Activated CD4-positive, alpha-beta memory T cell treated with anti-CD3 and anti-CD28 coated beads, Interleukin-2, amount 10 ng/mL, durations not matched to agents 7 days and 5 days (primary cell): ENCODE results near the gene LSM4. TPM values are rescaled to one million over a fixed set of nuclear protein-coding genes. Genes with fewer than 3 reads are reported as not detected.
"Not testable (repeated sequence)": the region's sequence is repeated elsewhere in the genome, so short reads cannot be mapped to it uniquely, and the experiment has no call there.

Experiments used
- CTCF ChIA-PET: fragments of 350-600 bp; sonication (Branson Sonifier 250); formaldehyde crosslinking; loops from one replicate; lab custom pipeline; 2021; ENCODE audit warnings: antibody characterized with exemption, inconsistent platforms; lab: Charles Lee
- POLR2A ChIA-PET: fragments of 350-600 bp; sonication (Branson Sonifier 250); formaldehyde crosslinking; loops from one replicate; lab custom pipeline; 2021; ENCODE audit warnings: antibody characterized with exemption; lab: Charles Lee
- DNase-seq: peaks from one replicate; pipeline ENCODE4 v3.0.0-alpha.2; 2020
- H3K27ac Mint-ChIP-seq: one replicate; pipeline ENCODE4 v1.8.0; 2021; ENCODE audit warnings: mild to moderate bottlenecking, mixed read lengths
- H3K27me3 Mint-ChIP-seq: one replicate; pipeline ENCODE4 v1.8.0; 2021; ENCODE audit warnings: mixed read lengths
- H3K36me3 Mint-ChIP-seq: one replicate; pipeline ENCODE4 v1.8.0; 2021; ENCODE audit warnings: low read depth, mixed read lengths
- H3K4me1 Mint-ChIP-seq: one replicate; pipeline ENCODE4 v1.8.0; 2021; ENCODE audit warnings: mixed read lengths
- H3K4me3 Mint-ChIP-seq: one replicate; pipeline ENCODE4 v1.8.0; 2021; ENCODE audit warnings: mild to moderate bottlenecking, mixed read lengths
- H3K9me3 Mint-ChIP-seq: one replicate; pipeline ENCODE4 v1.8.0; 2021; ENCODE audit warnings: mixed read lengths
- total RNA-seq, 2 experiments: library from RNA; stranded (reverse); gene quantifications; one replicate each; pipeline ENCODE4 v1.2.3, GENCODE V29; 2021

The LSM4 gene
- total RNA-seq, 2 experiments from 2014 or later = 180 to 186 TPM

DNA sequence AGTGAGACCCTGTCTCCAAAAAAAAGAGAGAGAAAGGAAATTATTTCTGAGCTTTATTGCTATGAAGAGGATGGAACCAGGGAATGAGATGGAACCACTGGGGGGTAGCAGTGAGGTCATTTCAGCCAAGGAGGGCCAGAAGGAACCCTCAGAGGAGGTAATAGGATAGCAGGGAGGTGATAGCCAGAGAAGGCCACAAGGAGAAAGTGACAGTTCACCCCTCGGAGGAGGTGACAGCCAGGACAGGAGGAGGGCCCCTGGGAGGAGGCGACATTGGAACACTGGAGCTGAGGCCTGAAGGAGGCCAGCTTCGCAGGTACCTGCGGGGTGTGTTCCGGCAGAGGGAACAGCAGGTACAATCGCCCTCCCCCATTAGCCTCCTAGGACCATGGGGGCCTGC lies 16.8 kb upstream of the LSM4 start:
- ChIA-PET CTCF (interaction anchor here (0.9 to 4.0 kb wide), 10 partner anchors 9 to 250 kb away, joined by 3 to 29 read pairs (median 4); partner anchors contain the start of genes GDF15 and LSM4), POLR2A (interaction anchor here (1.0 to 4.5 kb wide), 7 partner anchors 17 to 82 kb away, joined by 3 to 28 read pairs (median 5); partner anchors contain the start of gene JUND)
- Mint-ChIP-seq H3K4me3 (peak overlapping the region; percentile 83), H3K4me1 (peaks cover 23% of the 10 kb centered on the region), H3K36me3 (peaks cover 7% of the 10 kb centered on the region), H3K27ac (peak overlapping the region; percentile 29), H3K27me3 (peaks cover 1% of the 10 kb centered on the region), H3K9me3 (no peaks in the 10 kb centered on the region)
- DNase-seq = no peak

DNA sequence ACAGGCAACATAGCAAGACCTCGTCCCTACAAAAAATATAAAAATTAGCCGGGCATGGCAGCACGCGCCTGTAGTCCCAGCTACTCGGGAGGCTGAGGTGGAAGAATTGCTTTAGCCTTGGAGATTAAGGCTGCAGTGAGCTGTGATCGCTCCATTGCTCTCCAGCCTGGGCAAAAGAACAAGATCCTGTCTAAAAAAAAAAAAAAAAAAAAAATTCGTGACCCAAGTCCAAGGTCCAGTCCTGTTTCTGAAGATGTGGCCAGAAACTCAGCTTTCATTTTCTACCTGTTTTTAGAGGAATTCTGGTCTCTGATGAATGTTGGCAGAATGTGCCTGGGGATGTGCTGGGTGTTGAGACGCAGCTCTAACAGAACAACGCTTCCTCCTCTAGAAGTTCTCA lies 15.7 kb upstream of the LSM4 start:
- ChIA-PET CTCF (interaction anchor here (1.3 to 4.0 kb wide), 3 partner anchors 10 to 59 kb away, joined by 5 to 29 read pairs (median 19); no protein-coding TSS in a partner anchor), POLR2A (interaction anchor here (0.6 to 4.5 kb wide), 4 partner anchors 17 to 66 kb away, joined by 3 to 28 read pairs (median 6); partner anchors contain the start of gene JUND)
- no peaks in the 10 kb centered on the region for H3K9me3 Mint-ChIP-seq
- H3K4me1 Mint-ChIP-seq = peaks cover 21% of the 10 kb centered on the region
- no peak overlapping the region for H3K4me3 Mint-ChIP-seq
- H3K27ac Mint-ChIP-seq = no peak overlapping the region
- DNase-seq = no peak
- H3K36me3 Mint-ChIP-seq = peaks cover 3% of the 10 kb centered on the region
- H3K27me3 Mint-ChIP-seq = peaks cover 1% of the 10 kb centered on the region

DNA sequence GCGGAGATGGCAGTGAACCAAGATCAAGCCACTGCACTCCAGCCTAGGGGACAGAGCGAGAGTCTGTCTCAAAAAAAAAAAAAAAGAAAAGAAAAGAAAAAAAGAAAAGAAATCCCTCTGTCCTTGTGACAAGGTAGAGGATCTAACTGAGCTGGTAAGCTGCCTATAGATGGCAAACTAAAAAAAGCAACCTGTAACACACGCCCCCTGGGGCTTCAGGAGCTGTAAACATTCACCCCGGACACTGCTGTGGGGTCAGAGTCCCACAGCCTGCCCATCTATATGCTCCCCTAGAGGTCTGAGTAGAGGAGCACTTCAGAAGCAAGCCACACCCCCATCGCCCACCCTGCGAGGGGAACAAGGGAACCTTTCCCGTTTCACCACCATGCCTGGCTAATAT lies 13.2 kb upstream of the LSM4 start:
- Mint-ChIP-seq H3K27me3 (peaks cover 1% of the 10 kb centered on the region), H3K27ac (no peak overlapping the region), H3K4me1 (peaks cover 9% of the 10 kb centered on the region), H3K36me3 (no peaks in the 10 kb centered on the region), H3K4me3 (no peak overlapping the region), H3K9me3 (no peaks in the 10 kb centered on the region)
- no peak for DNase-seq
- POLR2A ChIA-PET = interaction anchor here (1.0 to 1.1 kb wide), 2 partner anchors 32 to 55 kb away, joined by 3 read pairs; partner anchors contain the start of gene JUND
- CTCF ChIA-PET = interaction anchor here (1.5 to 4.0 kb wide), 2 partner anchors 8 to 57 kb away, joined by 5 to 29 read pairs; no protein-coding TSS in a partner anchor

DNA sequence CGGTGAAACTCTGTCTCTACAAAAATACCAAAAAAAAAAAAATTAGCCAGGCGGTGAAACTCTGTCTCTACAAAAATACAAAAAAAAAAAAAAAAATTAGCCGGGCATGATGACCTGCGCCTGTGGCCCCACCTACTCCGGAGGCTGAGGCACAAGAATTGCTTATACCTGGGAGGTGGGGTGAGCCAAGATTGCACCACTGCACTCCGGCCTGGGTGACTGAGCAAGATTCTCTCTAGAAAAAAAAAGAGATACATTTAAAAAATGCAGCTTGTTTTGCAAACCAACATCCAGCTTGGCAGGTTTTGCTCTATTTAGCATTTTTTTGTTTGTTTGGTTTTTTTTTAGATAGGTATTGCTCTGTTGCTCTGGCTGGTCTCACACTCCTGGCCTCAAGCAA lies 10.8 kb upstream of the LSM4 start:
- H3K27me3 Mint-ChIP-seq = peaks cover under 1% of the 10 kb centered on the region
- no peak for DNase-seq
- peaks cover 8% of the 10 kb centered on the region for H3K4me1 Mint-ChIP-seq
- no peaks in the 10 kb centered on the region for H3K36me3 Mint-ChIP-seq
- H3K27ac Mint-ChIP-seq = no peak overlapping the region
- no peak overlapping the region for H3K4me3 Mint-ChIP-seq
- no peaks in the 10 kb centered on the region for H3K9me3 Mint-ChIP-seq
- ChIA-PET CTCF (interaction anchor here (0.7 to 2.0 kb wide), 2 partner anchors 54 to 64 kb away, joined by 3 to 9 read pairs; no protein-coding TSS in a partner anchor), POLR2A (no interaction called here)

DNA sequence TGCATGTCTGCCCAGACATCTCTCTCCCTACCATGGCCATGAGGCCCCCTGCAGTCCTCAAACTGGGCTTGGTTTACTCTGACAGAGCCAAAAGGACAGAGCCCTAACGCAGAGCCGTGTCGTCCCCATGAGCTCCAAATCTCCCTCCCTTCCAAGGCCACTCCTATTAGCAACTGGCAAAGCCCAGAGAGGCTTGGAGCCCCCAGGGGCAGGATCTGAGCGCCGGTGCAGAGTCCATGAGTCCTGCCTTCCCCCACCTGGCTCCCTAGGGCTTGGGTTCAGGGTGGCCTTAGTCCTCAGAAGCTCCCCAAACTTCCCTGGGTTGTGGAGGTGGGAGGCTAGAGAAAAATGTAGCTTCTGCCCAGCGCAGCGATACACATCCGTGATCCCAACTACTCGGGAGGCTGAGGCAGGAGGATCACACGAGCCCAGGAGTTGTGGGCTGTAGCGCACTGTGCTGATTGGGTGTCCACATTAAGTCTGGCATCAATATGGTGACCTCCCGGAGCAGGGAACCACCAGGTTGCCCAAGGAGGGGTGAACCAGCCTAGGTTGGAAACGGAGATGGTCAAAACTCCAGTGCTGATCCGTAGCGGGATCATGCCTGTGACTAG lies 10.1 kb upstream of the LSM4 start:
- no peak for DNase-seq
- H3K4me3 Mint-ChIP-seq = no peak overlapping the region
- ChIA-PET POLR2A (no interaction called here), CTCF (interaction anchor here (1.1 to 2.5 kb wide), 3 partner anchors 11 to 53 kb away, joined by 3 to 9 read pairs (median 9); partner anchors contain the start of gene LSM4)
- no peaks in the 10 kb centered on the region for H3K27me3 Mint-ChIP-seq
- peaks cover 14% of the 10 kb centered on the region for H3K4me1 Mint-ChIP-seq
- no peaks in the 10 kb centered on the region for H3K36me3 Mint-ChIP-seq
- H3K9me3 Mint-ChIP-seq = no peaks in the 10 kb centered on the region
- no peak overlapping the region for H3K27ac Mint-ChIP-seq

DNA sequence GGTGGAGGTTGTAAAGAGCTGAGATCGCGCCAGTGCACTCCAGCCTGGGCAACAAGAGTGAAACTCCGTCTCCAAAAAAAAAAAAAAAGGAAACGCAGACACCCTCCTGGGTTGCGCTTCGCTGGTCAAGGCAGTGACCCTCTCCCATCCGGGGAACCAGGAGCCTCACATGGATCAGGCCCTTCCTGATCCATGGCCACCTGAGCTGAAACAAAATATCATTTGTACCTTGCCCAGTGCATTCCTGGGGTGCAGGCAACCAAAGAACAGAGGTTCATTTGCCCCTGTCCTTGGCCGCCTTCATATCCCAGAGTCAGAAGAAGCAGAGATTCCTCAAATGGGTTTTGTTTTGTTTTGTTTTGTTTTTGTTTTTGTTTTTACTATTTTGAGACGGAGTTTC lies 8.0 kb upstream of the LSM4 start:
- CTCF ChIA-PET = interaction anchor here (0.7 to 7.8 kb wide), 5 partner anchors 8 to 53 kb away, joined by 3 to 263 read pairs (median 9); partner anchors contain the start of genes JUND and LSM4
- H3K27ac Mint-ChIP-seq = no peak overlapping the region
- no peaks in the 10 kb centered on the region for H3K36me3 Mint-ChIP-seq
- no peak for DNase-seq
- no peaks in the 10 kb centered on the region for H3K9me3 Mint-ChIP-seq
- H3K4me1 Mint-ChIP-seq = peaks cover 14% of the 10 kb centered on the region
- no peak overlapping the region for H3K4me3 Mint-ChIP-seq
- POLR2A ChIA-PET = interaction anchor here (1.0 to 25.3 kb wide), 2 partner anchors 9 to 50 kb away, joined by 5 to 1184 read pairs; partner anchors contain the start of genes IQCN and JUND
- no peaks in the 10 kb centered on the region for H3K27me3 Mint-ChIP-seq

DNA sequence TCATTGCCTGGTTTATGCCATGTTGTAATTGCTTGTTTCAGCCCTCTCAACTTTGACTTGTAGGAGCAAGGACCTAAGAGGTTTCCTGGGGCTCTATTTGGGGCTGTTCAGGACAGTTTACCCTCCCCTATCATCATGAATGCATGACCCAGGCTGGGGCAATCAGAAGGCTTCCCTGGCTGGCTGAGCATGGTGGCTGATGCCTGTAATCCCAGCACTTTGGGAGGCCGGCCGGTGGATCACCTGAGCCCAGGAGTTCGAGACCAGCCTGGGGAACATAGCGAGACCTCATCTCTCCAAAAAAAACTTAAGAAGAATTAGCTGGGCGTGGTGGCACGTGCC lies 6.1 kb upstream of the LSM4 start:
- Mint-ChIP-seq H3K27me3 (no peaks in the 10 kb centered on the region), H3K27ac (no peak overlapping the region), H3K4me1 (peaks cover 17% of the 10 kb centered on the region), H3K36me3 (no peaks in the 10 kb centered on the region), H3K9me3 (no peaks in the 10 kb centered on the region), H3K4me3 (no peak overlapping the region)
- ChIA-PET POLR2A (interaction anchor here (0.8 to 25.3 kb wide), 8 partner anchors 11 to 94 kb away, joined by 3 to 1184 read pairs (median 6); partner anchors contain the start of genes IQCN and JUND), CTCF (interaction anchor here (0.6 to 7.8 kb wide), 42 partner anchors 9 to 449 kb away, joined by 3 to 263 read pairs (median 4); partner anchors contain the start of genes GDF15, IQCN, JUND and RAB3A)
- no peak for DNase-seq

DNA sequence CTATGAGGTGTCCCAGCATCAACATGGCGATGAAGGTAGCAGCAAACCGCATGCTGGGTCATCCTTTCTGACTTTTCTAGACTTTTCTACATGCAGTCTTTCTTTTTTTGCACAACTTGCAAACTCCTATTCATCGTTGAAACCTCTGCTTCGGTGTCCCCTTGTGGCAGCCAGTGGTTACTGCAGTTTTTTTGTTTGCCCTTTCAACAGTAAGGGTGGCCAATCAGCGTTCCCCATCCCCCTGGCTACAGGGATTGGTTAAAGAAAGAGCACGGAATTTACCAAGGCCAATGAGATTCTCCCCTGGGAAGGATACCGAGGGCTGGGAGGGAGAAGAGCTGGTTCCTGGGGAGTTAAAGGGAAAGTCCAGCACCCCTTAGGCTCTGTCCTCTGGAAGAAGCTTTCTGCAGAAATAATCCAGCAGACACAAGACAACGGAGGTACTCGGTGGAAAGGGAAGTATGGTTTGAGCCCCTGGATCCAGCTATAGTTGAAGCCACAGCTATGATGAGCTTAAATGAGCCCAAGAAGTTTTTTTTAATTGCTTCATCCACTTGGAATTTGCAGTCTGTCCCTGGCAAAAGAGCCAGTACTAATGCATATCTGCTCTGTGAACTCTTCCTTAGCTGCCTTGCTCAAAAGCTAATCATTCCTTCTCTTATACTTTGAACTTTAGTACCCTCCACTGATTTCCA lies 5.6 kb upstream of the LSM4 start:
- H3K9me3 Mint-ChIP-seq = no peaks in the 10 kb centered on the region
- peak overlapping the region; percentile 48 for H3K27ac Mint-ChIP-seq

DNA sequence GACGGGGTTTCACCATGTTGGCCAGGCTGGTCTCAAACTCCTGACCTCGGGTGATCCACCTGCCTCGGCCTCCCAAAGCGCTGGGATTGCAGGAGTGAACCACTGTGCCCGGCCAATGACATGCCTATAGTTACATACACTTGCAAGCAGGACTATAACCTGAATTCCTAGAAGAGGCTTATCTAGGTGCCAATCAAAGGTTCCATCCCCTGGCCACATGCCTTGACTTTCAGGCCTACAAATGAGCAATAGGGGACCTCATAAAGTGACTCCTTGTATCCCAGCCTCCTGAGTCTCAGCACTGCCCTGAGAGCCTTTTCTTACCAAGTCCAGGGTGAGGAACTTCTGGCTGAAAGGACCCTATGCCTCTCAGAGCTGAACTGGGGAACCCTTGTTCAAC lies 3.9 kb upstream of the LSM4 start:
- ChIA-PET CTCF (interaction anchor here (0.7 to 7.8 kb wide), 8 partner anchors 11 to 198 kb away, joined by 3 to 263 read pairs (median 17); partner anchors contain the start of genes IQCN and JUND), POLR2A (interaction anchor here (2.4 to 25.3 kb wide), 3 partner anchors 9 to 46 kb away, joined by 10 to 1184 read pairs (median 10); partner anchors contain the start of genes IQCN and JUND)
- peaks cover 32% of the 10 kb centered on the region for H3K4me1 Mint-ChIP-seq
- no peaks in the 10 kb centered on the region for H3K9me3 Mint-ChIP-seq
- no peak overlapping the region for H3K4me3 Mint-ChIP-seq
- DNase-seq = no peak
- H3K27ac Mint-ChIP-seq = no peak overlapping the region
- no peaks in the 10 kb centered on the region for H3K27me3 Mint-ChIP-seq
- peaks cover 9% of the 10 kb centered on the region for H3K36me3 Mint-ChIP-seq

More for the DNA sequence above, 5.6 kb upstream of the LSM4 start:
- H3K36me3 Mint-ChIP-seq = no peaks in the 10 kb centered on the region
- POLR2A ChIA-PET = interaction anchor here (0.7 to 25.3 kb wide), 10 partner anchors 9 to 93 kb away, joined by 3 to 1184 read pairs (median 4); partner anchors contain the start of genes IQCN and JUND
- no peaks in the 10 kb centered on the region for H3K27me3 Mint-ChIP-seq
- CTCF ChIA-PET = interaction anchor here (0.6 to 7.8 kb wide), 44 partner anchors 8 to 1532 kb away, joined by 3 to 263 read pairs (median 4); partner anchors contain the start of genes GDF15, IQCN, JUND and RAB3A
- peak overlapping the region; percentile 47 for H3K4me3 Mint-ChIP-seq
- DNase-seq = peak; percentile 92
- peaks cover 22% of the 10 kb centered on the region for H3K4me1 Mint-ChIP-seq

DNA sequence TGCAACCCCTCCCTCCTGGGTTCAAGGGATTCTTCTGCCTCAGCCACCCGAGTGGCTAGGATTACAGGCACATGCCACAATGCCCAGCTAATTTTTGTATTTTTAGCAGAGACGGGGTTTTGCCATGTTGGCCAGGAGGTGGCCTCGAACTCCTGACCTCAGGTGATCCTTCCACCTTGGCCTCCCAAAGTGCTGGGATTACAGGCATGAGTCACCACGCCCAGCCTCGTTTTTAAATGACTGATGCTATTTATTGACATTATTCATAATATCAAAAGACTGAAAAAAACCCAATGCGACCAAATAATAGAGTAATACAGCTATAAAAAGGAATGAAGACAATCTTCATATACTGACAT lies 1.5 kb upstream of the LSM4 start:
- H3K27ac Mint-ChIP-seq = peak overlapping the region; percentile 96
- H3K4me3 Mint-ChIP-seq, H3K27me3 Mint-ChIP-seq, H3K9me3 Mint-ChIP-seq, DNase-seq: not testable (repeated sequence)
- POLR2A ChIA-PET = interaction anchor here (25.3 kb wide), 1 partner anchor 44 kb away, joined by 1184 read pairs; the partner anchor contains the start of genes IQCN and JUND
- CTCF ChIA-PET = interaction anchor here (0.6 to 7.8 kb wide), 3 partner anchors 19 to 53 kb away, joined by 3 to 263 read pairs (median 4); partner anchors contain the start of gene JUND
- peaks cover 31% of the 10 kb centered on the region for H3K36me3 Mint-ChIP-seq
- H3K4me1 Mint-ChIP-seq = peaks cover 53% of the 10 kb centered on the region

DNA sequence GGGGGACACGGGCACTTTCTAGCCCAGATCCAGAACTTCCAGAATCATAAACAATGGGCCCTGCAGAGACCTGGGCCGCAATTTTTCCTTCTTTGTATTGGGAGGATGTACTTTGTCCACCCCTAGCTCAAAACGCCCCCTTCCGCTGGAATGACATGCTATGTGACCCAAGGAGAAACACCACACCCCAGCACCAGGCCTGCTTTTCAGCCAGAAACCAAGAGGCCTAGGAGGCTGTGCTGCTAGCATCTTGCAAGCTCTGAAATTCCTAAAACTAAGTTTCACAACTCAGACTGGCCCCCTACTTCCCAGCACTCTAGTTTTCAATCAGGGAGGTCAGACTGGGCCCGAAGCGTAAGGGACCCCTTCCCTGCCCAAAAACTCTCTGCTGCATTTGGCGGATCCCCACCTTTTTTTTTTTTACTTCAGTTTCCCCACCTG lies 538 bp downstream of the LSM4 start:
- peak overlapping the region; percentile 96 for H3K27ac Mint-ChIP-seq
- no peaks in the 10 kb centered on the region for H3K9me3 Mint-ChIP-seq
- peak overlapping the region; percentile 91 for H3K4me3 Mint-ChIP-seq
- no peaks in the 10 kb centered on the region for H3K27me3 Mint-ChIP-seq
- POLR2A ChIA-PET = interaction anchor here (0.9 to 25.3 kb wide), 16 partner anchors 9 to 1013 kb away, joined by 3 to 1184 read pairs (median 6); partner anchors contain the start of genes DDA1, IQCN, JUND and MPV17L2
- H3K36me3 Mint-ChIP-seq = peaks cover 42% of the 10 kb centered on the region
- DNase-seq = peak; percentile 65
- H3K4me1 Mint-ChIP-seq = peaks cover 60% of the 10 kb centered on the region
- CTCF ChIA-PET = interaction anchor here (0.6 to 13.8 kb wide), 20 partner anchors 10 to 170 kb away, joined by 3 to 393 read pairs (median 5); partner anchors contain the start of genes IQCN, JUND, MPV17L2 and RAB3A

DNA sequence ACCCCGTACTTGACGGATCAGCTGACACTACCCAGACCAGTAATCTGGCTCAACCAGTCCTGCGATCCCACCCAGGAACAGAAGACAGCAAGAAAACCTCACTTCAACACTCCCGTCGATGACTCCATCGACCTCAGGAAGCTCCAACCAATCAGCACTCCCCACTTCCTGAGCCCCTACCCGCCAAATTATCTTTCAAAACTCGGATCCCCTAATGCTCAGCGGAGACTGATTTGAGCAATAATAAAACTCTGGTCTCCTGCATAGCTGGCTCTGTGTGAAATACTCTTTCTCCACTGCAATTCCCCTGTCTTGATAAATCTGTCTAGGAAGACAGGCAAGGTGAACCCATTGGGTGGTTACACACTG lies 1.2 kb downstream of the LSM4 start:
- Mint-ChIP-seq H3K27me3 (no peaks in the 10 kb centered on the region), H3K4me1 (peaks cover 61% of the 10 kb centered on the region), H3K4me3 (peak overlapping the region; percentile 91), H3K36me3 (peaks cover 42% of the 10 kb centered on the region), H3K9me3 (no peaks in the 10 kb centered on the region), H3K27ac (peak overlapping the region; percentile 96)
- ChIA-PET CTCF (interaction anchor here (0.7 to 13.8 kb wide), 15 partner anchors 10 to 170 kb away, joined by 3 to 393 read pairs (median 5); partner anchors contain the start of genes IQCN, JUND and RAB3A), POLR2A (interaction anchor here (0.9 to 25.3 kb wide), 16 partner anchors 9 to 1012 kb away, joined by 3 to 1184 read pairs (median 6); partner anchors contain the start of genes DDA1, IQCN, JUND and MPV17L2)
- peak; percentile 61 for DNase-seq
